ENCODE measurements around the gene EFNB2.

EFNB2 gene

DNA sequence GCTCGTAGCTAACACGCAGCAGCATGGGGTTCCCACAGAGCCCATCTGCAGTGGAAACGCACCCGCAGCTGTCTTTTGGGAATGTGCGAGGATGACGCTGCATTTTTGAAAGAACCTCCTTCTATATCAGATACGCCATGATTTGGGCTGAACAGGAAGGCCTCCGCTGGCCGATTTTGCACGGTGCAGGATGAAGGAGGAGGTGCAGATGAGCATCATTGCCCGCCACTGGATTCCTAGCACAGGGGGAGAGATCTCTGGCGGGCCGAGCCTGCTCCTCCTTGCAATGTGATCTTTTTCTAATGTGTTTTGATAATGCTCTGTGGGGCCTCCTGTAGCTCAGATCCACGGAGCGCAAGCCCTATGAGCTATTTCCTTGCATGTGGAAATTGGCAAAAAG is 55.5 kb downstream of the EFNB2 start:
- DNase-seq: no peak

DNA sequence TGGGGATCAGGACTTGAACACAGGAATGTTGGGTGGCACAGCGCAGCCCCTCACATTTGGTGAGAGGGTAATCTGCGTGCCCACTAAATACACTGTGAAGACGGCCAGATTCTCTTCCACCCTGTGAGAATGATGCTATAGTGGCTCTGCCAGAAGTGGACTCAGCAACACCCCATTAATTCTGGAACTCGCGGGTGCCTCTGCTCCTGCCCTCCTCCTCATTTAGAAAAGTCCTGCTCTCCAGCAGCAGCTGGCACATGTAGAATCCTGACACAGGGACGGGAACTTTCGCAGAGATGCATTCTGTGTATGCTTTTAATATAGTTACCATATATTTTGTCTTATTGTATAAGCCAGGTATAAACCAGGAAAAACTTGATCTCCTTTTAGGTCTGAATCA is 57.3 kb downstream of the EFNB2 start:
- no peak for DNase-seq

DNA sequence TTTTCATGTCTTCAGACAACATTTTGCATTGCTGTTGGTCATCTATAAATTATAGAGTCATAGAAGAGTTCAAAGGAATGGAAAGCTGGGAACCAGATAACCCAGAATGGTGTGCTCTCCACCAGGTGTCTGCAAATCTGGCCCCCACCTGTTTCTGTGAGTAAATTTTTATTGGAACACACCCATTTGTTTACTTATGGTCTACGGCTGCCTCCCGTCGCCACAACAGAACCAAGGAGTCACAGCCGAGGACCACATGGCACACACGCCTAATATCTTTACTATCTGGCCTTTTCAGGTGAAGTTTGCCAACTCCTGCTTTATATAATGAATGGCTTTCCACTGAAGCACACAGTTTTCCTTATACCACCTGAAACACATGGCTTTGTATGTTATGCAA is 58.2 kb downstream of the EFNB2 start:
- no peak for DNase-seq

DNA sequence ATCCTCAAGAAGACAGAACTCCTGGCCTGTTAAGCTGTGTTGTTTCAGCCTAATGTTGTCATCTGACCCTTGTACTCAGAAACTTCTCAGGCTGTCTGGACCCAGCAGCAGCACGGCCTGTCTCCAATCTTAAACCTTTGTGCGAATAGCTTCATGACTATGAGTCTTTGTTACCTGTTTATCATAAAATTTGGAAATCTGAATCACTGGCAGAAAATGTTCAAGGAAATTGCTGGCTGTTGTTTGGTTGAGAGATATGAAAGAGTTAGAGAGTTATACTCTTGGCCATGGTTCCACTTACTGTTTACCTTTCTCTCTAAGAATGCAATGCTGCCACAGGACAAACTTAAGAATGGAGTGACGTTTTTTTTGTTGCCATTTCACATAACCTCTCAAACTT is 59.6 kb downstream of the EFNB2 start:
- DNase-seq: no peak

DNA sequence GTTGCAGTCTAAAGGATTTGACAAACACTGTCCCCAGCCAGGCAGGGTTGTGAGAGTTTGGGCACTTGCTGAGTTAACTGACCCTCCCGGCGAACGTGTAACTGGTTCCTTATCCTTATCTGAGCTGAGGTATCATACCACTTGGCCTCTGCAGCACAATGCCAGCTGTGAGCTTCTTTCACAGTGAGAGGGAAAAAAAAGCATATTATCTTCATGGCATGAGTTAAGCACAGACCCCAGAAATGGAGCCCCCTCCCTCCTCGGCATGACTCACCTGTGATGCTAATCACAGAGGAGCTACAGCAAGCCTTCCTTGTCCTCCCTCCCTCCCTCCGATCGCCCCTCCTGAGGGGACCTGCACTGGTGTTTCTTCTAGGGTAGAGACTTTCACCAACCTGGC is 60.5 kb downstream of the EFNB2 start:
- DNase-seq: no peak

DNA sequence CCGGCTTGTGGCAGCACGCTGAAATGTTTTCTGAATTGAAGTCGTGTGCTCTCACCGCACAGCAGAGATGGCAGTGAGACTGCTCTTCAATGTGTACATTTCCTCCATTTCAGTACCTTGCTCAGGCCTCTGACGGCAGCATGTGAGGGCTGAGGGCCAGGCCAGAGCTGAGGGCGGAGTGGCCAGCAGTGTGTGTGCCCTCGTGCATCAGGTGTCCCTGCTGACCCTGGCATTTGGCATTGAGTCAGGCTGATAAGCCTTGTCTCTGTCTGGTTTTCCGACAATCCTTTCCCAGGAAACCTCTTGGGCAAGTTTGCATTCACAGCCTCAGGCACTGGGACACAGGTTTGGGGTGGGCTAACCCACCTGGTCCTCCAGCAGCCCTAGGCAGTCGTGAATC is 62.3 kb downstream of the EFNB2 start:
- no peak for DNase-seq

DNA sequence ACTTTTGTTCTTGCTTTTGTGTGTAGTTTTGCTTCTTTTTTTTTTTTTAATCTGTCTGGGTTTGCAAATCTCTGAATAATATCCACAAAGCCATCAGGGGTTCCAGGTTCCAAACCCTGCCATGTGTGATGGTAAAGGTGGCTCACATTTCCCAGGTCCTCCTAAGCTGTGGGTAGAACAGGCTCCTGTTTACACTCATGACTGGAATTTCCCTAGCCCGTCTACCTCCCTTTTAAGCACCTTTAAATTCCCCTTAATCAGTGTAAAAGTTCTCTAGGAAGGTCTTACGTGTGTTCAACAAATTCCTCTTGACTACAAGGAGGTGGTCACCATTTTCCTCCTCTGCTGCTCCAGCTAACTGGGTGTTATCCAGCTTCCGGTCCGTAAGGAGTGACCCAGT is 62.8 kb downstream of the EFNB2 start:
- DNase-seq: no peak

DNA sequence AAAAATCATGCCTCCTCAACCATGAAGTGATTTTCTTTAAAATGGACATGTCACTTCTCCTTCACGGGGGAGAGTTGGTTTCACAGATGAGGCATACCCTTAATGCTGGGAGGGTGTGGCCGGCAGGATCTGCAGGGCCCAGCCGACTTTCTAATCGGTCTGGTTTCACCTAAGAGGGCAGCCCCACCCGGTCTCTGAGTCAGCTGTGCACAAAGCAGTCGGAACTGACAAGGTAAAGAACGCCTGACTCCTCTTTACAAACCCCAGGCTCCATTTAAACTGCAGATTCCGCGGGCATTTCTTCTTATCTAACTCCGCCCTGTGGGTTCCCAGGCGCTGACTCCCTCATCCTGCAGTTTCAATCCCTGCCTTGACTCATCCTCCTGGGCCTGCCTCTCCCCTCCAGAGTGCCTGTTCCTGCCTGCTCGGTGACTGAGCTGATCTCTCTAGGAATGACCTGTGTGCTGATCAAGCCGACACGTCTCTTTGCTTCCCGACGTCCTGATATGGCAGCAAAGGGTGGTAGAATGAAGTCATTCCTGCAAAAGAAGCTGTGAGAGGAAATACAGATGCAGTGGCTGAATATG is 63.4 kb downstream of the EFNB2 start:
- no peak for DNase-seq

DNA sequence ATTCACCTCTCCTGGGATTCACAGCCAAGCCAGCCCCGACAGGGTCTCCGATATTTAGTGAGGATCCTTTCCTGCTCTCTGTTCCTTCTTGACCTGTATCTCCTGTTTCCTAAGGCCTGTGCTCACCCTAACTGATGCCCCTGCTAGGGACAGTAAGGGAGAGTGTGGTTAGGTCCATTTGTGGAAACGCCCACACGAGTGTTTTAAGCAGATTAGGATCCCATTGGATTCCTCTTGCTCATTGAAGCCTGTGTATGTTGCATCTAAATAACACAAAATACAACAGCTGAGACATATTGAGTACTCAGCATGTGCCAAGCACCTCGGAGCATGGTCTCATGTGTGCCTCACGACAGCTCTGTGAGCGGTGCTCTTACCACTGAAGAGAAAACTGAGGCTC is 64.9 kb downstream of the EFNB2 start:
- no peak for DNase-seq

DNA sequence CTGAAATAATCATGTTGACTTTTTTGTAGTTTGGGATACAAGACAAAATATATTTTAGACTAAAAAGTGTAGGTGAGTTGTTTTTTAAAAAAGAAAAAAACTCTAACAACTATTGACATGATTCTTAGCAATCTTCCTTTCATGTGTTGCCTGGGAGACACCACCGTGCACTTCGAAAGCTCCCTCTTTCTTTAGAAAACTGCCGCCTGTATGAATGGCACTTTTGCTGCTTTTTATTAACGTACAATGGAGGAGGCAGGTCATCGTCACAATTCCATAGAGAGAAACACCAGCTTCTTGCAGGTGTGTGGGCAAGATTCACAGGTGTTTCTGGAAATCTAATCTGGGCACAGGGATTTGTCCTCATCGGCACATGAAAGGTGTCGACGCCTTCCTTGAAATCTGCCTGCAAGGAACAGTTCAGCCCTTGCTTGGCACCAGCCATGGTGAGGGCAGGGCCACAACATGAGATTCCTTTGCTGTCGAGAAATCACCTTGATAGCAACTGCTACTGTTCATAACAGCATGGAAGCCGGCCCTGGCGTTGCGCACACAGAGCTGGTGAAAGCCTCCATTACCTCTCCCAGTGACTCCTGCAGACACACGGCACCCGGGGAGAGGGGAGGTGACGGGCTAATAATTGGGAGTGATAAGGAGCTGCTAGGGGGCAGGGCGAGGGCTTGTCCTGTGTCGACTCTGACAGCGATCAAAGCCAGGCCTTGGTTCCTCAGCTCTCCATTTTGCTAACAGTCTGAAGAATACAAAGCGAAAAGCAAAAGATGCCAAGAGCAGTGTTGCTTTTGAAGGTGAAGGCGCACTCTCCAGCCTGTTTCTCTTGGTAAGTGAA is 66.5 kb downstream of the EFNB2 start:
- DNase-seq: no peak

DNA sequence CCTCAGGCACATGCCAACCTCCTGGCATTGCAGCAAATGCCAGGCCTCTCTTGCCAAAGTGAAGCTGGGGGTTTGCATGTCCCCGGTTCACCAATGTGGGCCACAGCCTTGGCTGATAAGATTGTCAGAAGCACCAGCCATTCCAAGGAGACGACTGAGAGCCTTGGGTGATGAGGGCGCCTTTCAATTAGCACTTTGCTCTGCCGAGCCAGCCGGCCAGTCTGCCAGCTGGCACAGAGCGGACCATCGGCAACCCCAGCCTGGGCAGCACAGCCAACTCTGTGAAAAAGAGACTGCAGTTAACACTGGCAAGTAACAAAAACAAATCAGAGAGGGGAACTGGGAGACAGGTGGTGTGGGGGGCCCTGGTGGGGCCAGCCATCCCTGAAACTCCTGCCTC is 67.3 kb downstream of the EFNB2 start:
- DNase-seq: no peak

DNA sequence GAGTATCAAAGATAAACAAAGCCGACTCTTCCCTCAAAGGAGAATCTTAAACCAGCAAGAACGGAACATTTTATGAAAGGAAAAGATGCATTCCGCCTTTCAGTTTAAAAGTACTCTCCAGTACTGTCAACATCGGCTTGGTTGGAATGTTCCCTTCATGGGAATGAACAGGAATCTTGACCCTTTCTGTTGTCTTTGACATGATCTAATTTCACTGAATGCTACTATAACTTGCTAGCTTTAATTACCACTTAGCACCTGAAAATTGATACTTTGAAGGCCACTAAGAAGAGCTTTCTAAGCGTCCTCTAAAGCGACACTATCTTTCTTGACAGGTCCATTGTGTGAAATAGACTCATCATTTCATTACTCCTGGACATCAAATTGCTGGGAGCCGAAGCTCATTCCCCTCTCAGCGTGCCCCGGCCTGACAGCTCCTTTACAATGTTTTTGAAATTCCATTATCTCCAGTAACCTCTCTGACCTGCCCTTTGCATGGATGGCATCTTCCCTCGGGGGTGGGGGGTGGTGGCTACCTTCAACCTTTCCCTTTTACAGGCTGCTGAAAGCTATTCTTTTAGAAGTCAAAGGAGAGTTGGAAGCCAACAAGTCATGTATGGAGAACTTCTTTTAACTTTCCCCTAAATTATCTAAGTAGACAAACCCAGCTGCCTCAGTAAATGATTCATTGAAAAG is 67.9 kb downstream of the EFNB2 start:
- DNase-seq: no peak

DNA sequence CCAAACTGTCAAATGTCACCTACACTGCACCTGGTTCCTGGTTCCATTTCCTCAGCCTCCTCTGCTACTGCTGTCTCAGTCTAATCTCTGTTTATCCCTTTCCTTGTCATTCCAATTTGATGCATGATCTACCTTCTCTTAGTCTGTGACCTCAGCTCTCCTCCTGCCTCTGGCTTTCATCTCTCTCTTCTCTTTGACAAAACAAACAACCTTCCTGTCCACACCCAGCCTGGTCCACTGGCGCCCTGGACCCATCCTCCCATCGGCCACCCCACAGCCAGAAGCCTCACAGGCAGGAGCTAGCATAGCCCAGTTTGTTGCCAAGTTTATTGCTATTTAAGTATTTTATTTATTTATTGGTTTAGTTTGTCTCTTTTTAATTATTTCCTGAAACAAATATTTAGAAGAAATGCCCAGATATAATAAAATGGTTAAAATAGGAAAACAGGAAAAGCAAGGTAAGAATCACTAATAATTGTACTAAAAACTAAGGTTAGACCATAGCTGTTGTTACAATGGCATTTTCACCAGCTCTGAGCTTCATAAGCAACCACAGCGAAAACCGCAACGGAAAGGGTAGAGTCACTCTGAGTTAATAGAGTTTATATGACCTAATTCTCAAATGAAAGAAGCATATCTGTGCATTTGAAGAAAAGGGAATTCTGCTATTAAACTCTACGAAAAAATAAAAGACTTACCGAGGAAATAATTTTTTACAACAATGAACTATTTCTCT is 68.6 kb downstream of the EFNB2 start:
- DNase-seq: no peak

DNA sequence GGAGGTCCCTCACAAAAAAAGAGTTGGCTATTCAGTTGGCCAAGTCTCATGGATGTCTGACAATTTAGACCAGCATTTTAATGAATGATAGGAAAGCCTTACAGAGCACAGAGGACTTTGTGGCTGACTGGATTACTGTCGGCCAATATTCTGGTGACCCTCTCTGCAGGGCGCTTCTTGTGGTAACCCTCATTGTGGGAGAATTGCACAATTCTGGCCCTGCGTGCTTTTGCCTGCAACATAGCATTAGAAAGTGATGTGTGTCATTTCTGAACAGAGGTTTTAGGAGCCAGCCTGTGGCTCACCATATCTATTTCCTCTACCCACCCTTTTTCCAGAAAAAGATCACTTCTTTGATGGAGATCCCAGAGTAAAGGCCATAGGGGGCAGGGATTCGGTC is 71.4 kb downstream of the EFNB2 start:
- no peak for DNase-seq

DNA sequence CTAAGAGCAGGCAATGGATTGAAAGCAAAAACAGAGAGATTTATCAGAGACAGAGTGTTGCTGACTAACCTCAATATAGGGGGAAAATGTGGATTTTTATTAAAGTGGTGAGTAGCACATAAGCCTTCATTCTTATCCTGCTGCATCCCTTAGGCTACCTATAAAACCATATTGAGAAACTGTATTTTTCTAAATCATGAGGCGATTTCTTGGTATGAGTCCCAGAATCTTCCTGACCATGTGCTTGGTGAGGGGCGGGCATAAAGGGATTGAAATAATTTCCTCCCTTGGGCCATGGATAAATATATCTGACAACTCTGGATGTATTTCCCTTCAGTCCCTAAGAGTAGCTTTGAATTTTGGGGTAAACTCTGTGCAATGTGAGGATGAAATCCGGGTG is 72.8 kb downstream of the EFNB2 start:
- no peak for DNase-seq

DNA sequence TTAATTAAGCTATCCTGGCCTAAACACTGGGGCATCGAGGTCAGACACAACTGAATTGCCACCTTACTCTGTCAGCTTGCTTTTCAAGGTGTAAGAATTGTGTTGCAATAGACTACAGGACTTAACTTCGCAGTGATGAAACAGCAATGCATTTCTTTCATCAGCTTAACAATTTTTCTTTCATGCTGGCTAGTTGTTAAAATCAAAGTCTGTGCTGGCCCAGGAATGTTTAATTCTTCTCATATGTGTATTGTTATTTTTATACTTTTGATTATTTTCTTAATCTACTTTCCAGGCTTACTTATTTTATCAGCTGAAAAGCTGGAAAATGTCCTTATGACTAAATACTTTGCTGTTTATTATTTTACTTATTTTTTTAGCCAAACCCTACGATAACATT is 79.7 kb downstream of the EFNB2 start:
- DNase-seq: no peak

DNA sequence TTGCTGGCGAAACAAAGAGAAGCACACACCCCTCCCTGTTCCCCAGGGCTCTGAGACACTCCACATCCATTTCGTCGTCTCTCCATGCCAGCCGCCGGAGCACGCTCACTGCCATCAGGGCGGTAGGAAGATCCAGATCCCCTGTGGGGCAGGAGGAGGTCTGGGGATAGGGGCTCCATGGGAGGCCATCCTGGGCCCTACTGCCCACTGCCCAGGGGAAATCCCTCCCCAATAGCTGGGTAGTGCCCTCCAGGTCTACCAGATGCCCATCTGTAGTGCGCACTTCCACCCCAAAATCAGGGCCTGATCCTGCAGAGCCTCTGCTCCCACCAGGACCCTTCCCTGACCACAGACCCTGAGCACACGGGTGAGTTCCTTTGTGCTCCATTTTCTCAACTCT is 80.3 kb downstream of the EFNB2 start:
- no peak for DNase-seq

DNA sequence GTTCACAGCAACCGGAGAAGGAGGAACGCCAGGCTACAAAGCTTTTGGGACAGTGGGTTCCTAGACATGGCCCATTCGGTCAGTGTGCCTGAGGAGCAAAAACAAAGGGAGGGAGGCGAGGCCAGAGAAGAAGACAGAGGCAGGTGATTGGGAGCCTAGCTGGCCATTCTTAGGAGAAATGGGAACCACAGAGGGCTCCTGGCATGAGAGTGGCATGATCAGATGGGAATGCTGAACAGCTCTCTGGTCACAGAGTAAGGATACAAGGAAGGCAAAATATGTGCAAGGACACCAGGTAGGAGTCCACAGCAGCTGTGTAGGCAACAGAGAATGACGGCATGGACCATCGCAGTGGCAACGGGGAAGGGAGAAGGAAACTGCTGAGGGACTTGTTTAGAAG is 82.4 kb downstream of the EFNB2 start:
- DNase-seq: no peak

DNA sequence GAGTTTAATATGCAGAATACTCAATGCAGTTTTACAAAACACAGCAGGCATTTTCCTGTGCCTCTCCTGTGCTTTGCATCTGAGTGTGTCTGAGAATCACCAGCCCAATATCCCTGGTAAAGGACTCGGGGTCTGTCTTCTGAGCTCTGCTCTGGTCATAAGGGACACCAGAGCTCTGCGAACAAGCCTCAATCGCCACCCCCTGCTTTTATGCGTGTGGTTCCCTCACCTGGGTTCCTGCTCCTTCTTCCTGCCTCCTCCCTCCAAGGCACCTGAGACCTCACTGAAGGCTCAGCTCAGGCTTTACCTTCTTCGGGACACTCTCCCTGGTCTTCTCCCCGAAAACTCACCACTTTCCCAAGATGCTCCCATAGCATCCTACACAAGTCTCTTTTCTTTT is 84.5 kb downstream of the EFNB2 start:
- no peak for DNase-seq

DNA sequence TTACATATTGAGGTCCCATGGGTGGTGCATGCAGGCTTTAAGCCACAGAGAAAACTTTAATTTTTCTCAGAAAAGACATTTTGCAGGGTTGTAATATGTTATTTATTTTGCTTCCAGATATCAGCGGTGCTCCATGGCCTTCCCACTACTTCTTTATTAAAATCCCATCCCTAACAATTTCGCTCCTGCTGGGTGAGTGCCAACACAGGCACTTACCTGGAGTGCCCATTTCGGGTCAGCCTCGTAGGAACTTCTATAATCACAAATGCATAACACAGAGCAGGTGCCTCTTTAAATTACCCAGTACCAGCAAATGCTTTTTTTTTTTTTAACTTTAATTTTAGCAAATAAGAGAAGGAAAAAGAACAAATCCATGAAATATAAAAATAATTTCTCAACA is 86.4 kb downstream of the EFNB2 start:
- peak; percentile 64 to 70 for DNase-seq

DNA sequence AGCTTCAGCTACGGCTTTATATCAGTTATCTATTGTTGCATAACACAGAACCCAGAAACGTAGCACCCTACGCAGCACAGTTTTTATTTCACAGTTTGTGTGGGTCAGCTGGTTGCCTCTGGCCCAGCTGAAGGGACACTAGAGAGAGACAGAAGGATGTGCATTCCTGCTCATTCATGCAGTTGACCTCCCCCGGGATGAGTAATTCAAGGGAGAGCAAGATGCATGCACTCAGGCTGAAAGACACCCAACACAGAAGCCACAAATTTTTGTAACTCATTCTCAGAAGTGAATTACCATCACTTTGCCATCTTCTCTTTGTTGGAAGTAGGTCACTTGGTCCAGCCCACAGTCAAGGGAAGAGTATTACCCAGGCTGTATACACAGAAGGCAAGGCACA is 89.5 kb downstream of the EFNB2 start:
- no peak for DNase-seq

DNA sequence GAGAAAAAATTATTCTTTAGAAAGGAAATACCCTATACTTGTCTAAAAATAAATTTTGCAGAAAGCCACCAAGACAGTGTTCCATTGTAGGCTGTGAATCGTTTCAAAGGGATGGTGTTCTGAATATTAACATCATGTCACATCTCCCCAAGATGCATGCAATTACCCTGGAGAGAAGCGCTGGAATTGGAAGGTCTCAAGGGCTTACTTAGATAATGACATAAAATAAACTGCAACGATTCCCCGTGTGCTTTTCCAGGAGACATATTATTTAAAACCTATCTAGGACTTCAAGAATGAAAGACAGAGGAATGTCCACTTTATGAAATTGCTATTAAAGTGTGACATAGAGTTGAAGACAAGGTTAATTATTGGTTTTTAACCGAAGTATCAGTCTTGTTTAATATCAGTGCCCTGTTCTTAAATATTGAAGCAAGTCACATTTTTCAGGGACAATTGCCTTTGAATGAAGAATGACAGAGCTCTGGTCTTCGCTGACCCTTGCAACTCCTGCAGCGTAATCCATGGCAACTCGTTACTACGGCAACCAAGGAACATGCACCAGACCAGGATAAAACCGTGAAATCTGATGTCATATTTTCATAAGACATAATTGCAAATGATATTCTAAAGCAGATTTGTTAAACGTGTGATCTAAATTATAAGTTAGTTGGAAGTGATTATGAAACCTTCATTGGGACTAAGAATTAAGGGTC is 91.7 kb downstream of the EFNB2 start:
- DNase-seq: no peak

DNA sequence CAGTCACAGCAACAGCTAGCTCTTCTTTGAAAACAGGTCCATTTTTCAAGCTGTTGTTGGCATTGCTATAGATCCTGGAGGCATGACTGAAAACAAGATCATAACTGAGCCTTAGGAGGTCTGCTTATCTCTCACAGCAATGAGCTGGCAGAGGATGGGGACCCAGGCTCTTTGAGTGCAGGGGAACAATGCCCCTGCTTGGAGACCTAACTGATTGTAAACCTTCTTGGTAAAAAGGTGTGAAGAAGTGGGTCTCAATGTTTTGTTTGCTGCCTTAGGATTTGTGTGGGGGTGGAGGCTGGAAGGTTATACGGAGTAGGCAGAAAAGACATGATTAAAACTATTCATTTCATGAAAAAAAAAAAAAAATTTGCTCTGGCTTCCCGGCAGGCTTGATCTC is 94.6 kb downstream of the EFNB2 start:
- peak in 1 of 2 experiments; percentile 6 for DNase-seq
